H1 (cell line): Measurements from ENCODE around the gene ADH1C. TPM values are rescaled to one million over a fixed set of nuclear protein-coding genes. Genes with fewer than 3 reads are reported as not detected.

Experiments
- polyA plus RNA-seq, 7 experiments: library from polyadenylated mRNA; depleted of rRNA in 3 of 7; stranded (reverse) in 5 of 7; unstranded in 2 of 7; fragments of >200 nt in 5 of 7; fragments of 200-250 nt in 2 of 7; gene quantifications; 1 replicate in 5 of 7; 2 replicates in 1 of 7; 4 replicates in 1 of 7; pipeline versions ENCODE4 v1.2.1 to v1.2.3, GENCODE V29; 2011 to 2013; ENCODE audit warnings: missing spikeins in 2 of 7, mixed read lengths in 2 of 7
- total RNA-seq: library from RNA; stranded (reverse); fragmentation: NEBNext Ultra II Directional; extraction: Animal tissue kit (Norgen Biotek cat#: 25700); gene quantifications from 2 replicates; pipeline ENCODE4 v1.2.1, GENCODE V29; 2021
- TF ChIP-seq, protein P1 (sequence below): IDR thresholded peaks from 2 replicates; pipeline ENCODE4 v1.6.1; 2012; ENCODE audit warnings: inconsistent platforms

ADH1C gene
- total and polyA plus RNA-seq, 2 of the 8 experiments (the other 6 are each of a cell fraction or from before 2014, with no cell fraction given), result not detected

DNA sequence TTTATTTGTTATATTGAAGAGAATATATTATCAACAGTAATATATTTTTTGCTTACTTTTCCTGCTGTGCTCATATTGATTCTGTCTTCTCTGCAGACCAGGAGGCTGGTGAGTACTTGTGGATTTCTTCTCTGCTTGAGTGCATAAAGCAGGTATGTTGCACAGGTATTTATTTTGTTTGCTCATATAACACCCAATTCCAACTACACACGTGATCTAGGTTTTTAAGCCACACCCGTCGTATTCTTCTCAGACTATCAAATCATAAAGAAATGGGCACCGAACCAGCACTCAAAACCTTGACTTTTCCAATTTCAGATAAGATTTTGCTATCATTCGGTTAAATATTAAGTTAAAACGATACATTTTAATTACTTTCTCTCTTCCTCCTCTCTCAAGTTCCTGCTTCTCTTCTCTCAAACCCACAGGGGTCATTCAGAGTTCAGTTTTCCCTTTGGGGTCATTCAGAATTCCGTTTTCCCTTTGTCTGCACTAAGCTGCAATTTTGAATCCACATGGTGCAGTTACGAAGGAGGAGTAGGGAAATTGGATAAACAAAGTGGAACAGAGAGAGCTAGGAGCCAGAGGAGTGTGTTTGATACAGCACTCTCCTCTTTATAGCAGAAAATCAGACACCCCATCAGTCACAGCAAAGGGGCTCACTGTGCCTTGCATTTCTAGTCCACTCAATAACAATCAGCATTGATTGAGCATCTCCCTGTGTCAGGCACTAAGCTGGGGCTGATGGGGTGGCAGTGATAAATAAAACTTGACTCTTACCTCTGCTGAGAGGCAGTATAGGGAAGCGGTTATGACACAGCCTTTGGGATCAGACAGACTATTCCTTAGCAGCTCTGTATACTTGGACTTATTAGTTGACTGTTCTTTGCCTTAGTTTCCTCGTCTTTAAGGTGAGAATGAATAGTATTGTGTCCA is at the start of gene ADH1C (continued):
- TF ChIP-seq, protein P1, sequence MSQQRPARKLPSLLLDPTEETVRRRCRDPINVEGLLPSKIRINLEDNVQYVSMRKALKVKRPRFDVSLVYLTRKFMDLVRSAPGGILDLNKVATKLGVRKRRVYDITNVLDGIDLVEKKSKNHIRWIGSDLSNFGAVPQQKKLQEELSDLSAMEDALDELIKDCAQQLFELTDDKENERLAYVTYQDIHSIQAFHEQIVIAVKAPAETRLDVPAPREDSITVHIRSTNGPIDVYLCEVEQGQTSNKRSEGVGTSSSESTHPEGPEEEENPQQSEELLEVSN, result no peak
